Mesenchymal stem cell (in vitro differentiated cells and primary cell): ENCODE results near the gene NUP98.

Experiments used
- DNase-seq: peaks from one replicate; pipeline ENCODE4 v3.0.0-alpha.2; 2013
- H2AFZ ChIP-seq: one replicate; pipeline ENCODE4 v1.6.1; 2013; ENCODE audit warnings: low read depth, mild to moderate bottlenecking, control low read depth, inconsistent platforms, low read length, moderate library complexity
- H2AK5ac ChIP-seq: 2 replicates; pipeline ENCODE4 v1.6.1; 2013; ENCODE audit warnings: low read length, moderate library complexity, mild to moderate bottlenecking, inconsistent platforms; ENCODE audit not compliant: severe bottlenecking
- H2BK120ac ChIP-seq: one replicate; pipeline ENCODE4 v1.6.1; 2013; ENCODE audit warnings: low read depth, mild to moderate bottlenecking, inconsistent platforms, low read length, moderate library complexity
- H2BK12ac ChIP-seq, 2 experiments: one replicate each; pipeline ENCODE4 v1.6.1; 2013; ENCODE audit warnings: inconsistent platforms in 2 of 2, low read length in 2 of 2, mild to moderate bottlenecking in 2 of 2, moderate library complexity in 2 of 2, control low read depth in 1 of 2
- H2BK15ac ChIP-seq: one replicate; pipeline ENCODE4 v1.6.1; 2013; ENCODE audit warnings: mild to moderate bottlenecking, low read depth, inconsistent platforms; ENCODE audit not compliant: poor library complexity, severe bottlenecking
- H2BK5ac ChIP-seq: 2 replicates; pipeline ENCODE4 v1.6.1; 2013; ENCODE audit warnings: low read depth, mild to moderate bottlenecking, low read length, control low read depth, inconsistent platforms; ENCODE audit not compliant: poor library complexity, severe bottlenecking
- H3K14ac ChIP-seq, 2 experiments: one replicate each; pipeline ENCODE4 v1.6.1; 2013; ENCODE audit warnings: inconsistent platforms in 2 of 2, low read length in 2 of 2, control low read depth in 1 of 2, mild to moderate bottlenecking in 1 of 2, moderate library complexity in 1 of 2
- H3K18ac ChIP-seq, 2 experiments: one replicate each; pipeline ENCODE4 v1.6.1; 2013; ENCODE audit warnings: inconsistent platforms in 2 of 2, low read length in 2 of 2, control low read depth in 1 of 2, low read depth in 1 of 2, mild to moderate bottlenecking in 1 of 2
- H3K23ac ChIP-seq, 2 experiments: one replicate each; pipeline ENCODE4 v1.6.1; 2013; ENCODE audit warnings: inconsistent platforms in 2 of 2, low read length in 2 of 2, mild to moderate bottlenecking in 2 of 2, moderate library complexity in 2 of 2, control low read depth in 1 of 2
- H3K27ac ChIP-seq: 2 replicates; pipeline ENCODE4 v1.5.1; 2013; ENCODE audit warnings: mild to moderate bottlenecking, moderate library complexity, low read length, control low read depth, inconsistent platforms; ENCODE audit not compliant: poor library complexity, severe bottlenecking
- H3K27me3 ChIP-seq, 2 experiments: 2 replicates each; pipeline versions ENCODE4 v1.6.1 to v1.7.0; 2013; ENCODE audit warnings: low read length in 2 of 2, mild to moderate bottlenecking in 2 of 2, moderate library complexity in 2 of 2, control low read depth in 1 of 2, inconsistent platforms in 1 of 2; ENCODE audit not compliant: control insufficient read depth in 1 of 2, insufficient read depth in 1 of 2
- H3K36me3 ChIP-seq, 2 experiments: 2 replicates each; pipeline versions ENCODE4 v1.6.1 to v1.7.0; 2013; ENCODE audit warnings: low read length in 2 of 2, control low read depth in 1 of 2, inconsistent platforms in 1 of 2, low read depth in 1 of 2, mild to moderate bottlenecking in 1 of 2; ENCODE audit not compliant: insufficient read depth in 2 of 2, control insufficient read depth in 1 of 2
- H3K4ac ChIP-seq, 2 experiments: one replicate each; pipeline ENCODE4 v1.6.1; 2013; ENCODE audit warnings: inconsistent platforms in 2 of 2, low read length in 2 of 2, mild to moderate bottlenecking in 2 of 2, moderate library complexity in 2 of 2, control low read depth in 1 of 2, low read depth in 1 of 2
- H3K4me1 ChIP-seq: 2 replicates; pipeline ENCODE4 v1.6.1; 2013; ENCODE audit warnings: low read depth, low read length, control low read depth; ENCODE audit not compliant: control insufficient read depth, insufficient read depth
- H3K4me2 ChIP-seq: 2 replicates; pipeline ENCODE4 v1.6.1; 2013; ENCODE audit warnings: low read length, mild to moderate bottlenecking, inconsistent platforms; ENCODE audit not compliant: poor library complexity, severe bottlenecking
- H3K4me3 ChIP-seq, 2 experiments: 2 replicates each; pipeline versions ENCODE4 v1.5.1 to v1.7.0; 2013; ENCODE audit warnings: low read length in 2 of 2, mild to moderate bottlenecking in 2 of 2, control low read depth in 1 of 2, low read depth in 1 of 2; ENCODE audit not compliant: insufficient read depth in 1 of 2
- H3K79me1 ChIP-seq: replicated peaks from 2 replicates; pipeline ENCODE4 v1.6.1; 2013; ENCODE audit warnings: mild to moderate bottlenecking, control low read depth, low read length, inconsistent platforms; ENCODE audit not compliant: poor library complexity, severe bottlenecking
- H3K9ac ChIP-seq: 2 replicates; pipeline ENCODE4 v1.7.0; 2013; ENCODE audit warnings: mild to moderate bottlenecking, low read length, moderate library complexity
- H3K9me3 ChIP-seq: 2 replicates; pipeline ENCODE4 v1.7.0; 2013; ENCODE audit warnings: mild to moderate bottlenecking, low read length; ENCODE audit not compliant: control insufficient read depth
- H4K8ac ChIP-seq: one replicate; pipeline ENCODE4 v1.6.1; 2013; ENCODE audit warnings: inconsistent platforms, mild to moderate bottlenecking, low read length, moderate library complexity
- H4K91ac ChIP-seq: one replicate; pipeline ENCODE4 v1.6.1; 2013; ENCODE audit warnings: mild to moderate bottlenecking, low read length, inconsistent platforms
- WGBS: methylation state at CpG from one replicate; pipeline ENCODE4 v1.1.7; 2013; ENCODE audit warnings: mixed read lengths; 5-methylcytosine and 5-hydroxymethylcytosine counted together

The NUP98 gene

GRCh38 chr11:3700910-3701309, 96.4 kb downstream of the NUP98 start:
- WGBS: 100% methylated on average over 1 of the region's 2 CpGs
- H2BK5ac ChIP-seq: no peak overlapping the region

GRCh38 chr11:3700410-3700809, 96.9 kb downstream of the NUP98 start:
- no peak overlapping the region for H2BK12ac ChIP-seq
- H3K27ac ChIP-seq: no peak overlapping the region
- no peak overlapping the region for H3K18ac ChIP-seq
- DNase-seq: no peak
- no peak overlapping the region for H2BK5ac ChIP-seq
- H3K4me2 ChIP-seq: no peak overlapping the region
- H4K8ac ChIP-seq: no peak overlapping the region
- H2BK15ac ChIP-seq: no peak overlapping the region
- H3K27me3 ChIP-seq: no peaks in the 10 kb centered on the region
- peaks cover 2% of the 10 kb centered on the region for H3K4me1 ChIP-seq
- H2AK5ac ChIP-seq: no peak overlapping the region
- no peak overlapping the region for H3K4ac ChIP-seq
- H4K91ac ChIP-seq: no peak overlapping the region
- no peak overlapping the region for H2BK120ac ChIP-seq
- WGBS: 100% methylated on average over 2 of the region's 2 CpGs
- H3K9me3 ChIP-seq: no peaks in the 10 kb centered on the region
- no peak overlapping the region for H2AFZ ChIP-seq
- H3K9ac ChIP-seq: no peak overlapping the region
- no peak overlapping the region for H3K4me3 ChIP-seq
- H3K23ac ChIP-seq: no peak overlapping the region
- peaks cover 16% of the 10 kb centered on the region for H3K79me1 ChIP-seq
- peaks cover 44 to 96% of the 10 kb centered on the region in 2 experiments for H3K36me3 ChIP-seq
- H3K14ac ChIP-seq: no peak overlapping the region

More at GRCh38 chr11:3700910-3701309, 96.4 kb downstream of the NUP98 start:
- Histone ChIP-seq H2AFZ (no peak overlapping the region), H3K4me3 (no peak overlapping the region), H3K23ac (no peak overlapping the region), H3K79me1 (peaks cover 14% of the 10 kb centered on the region), H3K27ac (no peak overlapping the region), H2BK120ac (no peak overlapping the region), H3K14ac (no peak overlapping the region), H3K4me1 (peaks cover 2% of the 10 kb centered on the region), H3K18ac (no peak overlapping the region), H4K8ac (no peak overlapping the region), H3K9me3 (no peaks in the 10 kb centered on the region), H2BK12ac (no peak overlapping the region), H3K9ac (no peak overlapping the region), H3K27me3 (no peaks in the 10 kb centered on the region), H3K36me3 (peaks cover 44 to 94% of the 10 kb centered on the region in 2 experiments), H2AK5ac (no peak overlapping the region), H4K91ac (no peak overlapping the region), H3K4me2 (no peak overlapping the region), H2BK15ac (no peak overlapping the region), H3K4ac (no peak overlapping the region)
- no peak for DNase-seq

GRCh38 chr11:3686751-3687150, 110.6 kb downstream of the NUP98 start:
- Histone ChIP-seq H2BK12ac (no peak overlapping the region), H3K14ac (no peak overlapping the region), H3K23ac (no peak overlapping the region), H2BK5ac (no peak overlapping the region), H3K27ac (no peak overlapping the region), H4K8ac (no peak overlapping the region), H3K36me3 (peaks cover 50 to 82% of the 10 kb centered on the region in 2 experiments), H2BK15ac (no peak overlapping the region), H3K27me3 (no peaks in the 10 kb centered on the region), H2AK5ac (no peak overlapping the region), H2AFZ (no peak overlapping the region), H3K9me3 (no peaks in the 10 kb centered on the region), H2BK120ac (no peak overlapping the region), H3K79me1 (peaks cover 17% of the 10 kb centered on the region), H3K18ac (no peak overlapping the region), H3K9ac (no peak overlapping the region), H3K4me1 (no peaks in the 10 kb centered on the region), H3K4me2 (no peak overlapping the region), H4K91ac (no peak overlapping the region), H3K4me3 (no peak overlapping the region), H3K4ac (no peak overlapping the region)
- DNase-seq: no peak
- WGBS: 100% methylated on average over 1 of the region's 4 CpGs

GRCh38 chr11:3685923-3686322, 111.4 kb downstream of the NUP98 start:
- H3K14ac ChIP-seq: no peak overlapping the region
- H3K36me3 ChIP-seq: peaks cover 45 to 82% of the 10 kb centered on the region in 2 experiments
- H2BK15ac ChIP-seq: no peak overlapping the region
- no peak overlapping the region for H3K27ac ChIP-seq
- H3K79me1 ChIP-seq: peaks cover 16% of the 10 kb centered on the region
- H2AK5ac ChIP-seq: no peak overlapping the region
- no peak overlapping the region for H2BK120ac ChIP-seq
- no peak overlapping the region for H3K23ac ChIP-seq
- no peak overlapping the region for H3K9ac ChIP-seq
- H3K18ac ChIP-seq: no peak overlapping the region
- no peak overlapping the region for H3K4me2 ChIP-seq
- no peak for DNase-seq
- H4K91ac ChIP-seq: no peak overlapping the region
- H3K4me3 ChIP-seq: no peak overlapping the region
- no peak overlapping the region for H2BK5ac ChIP-seq
- no peaks in the 10 kb centered on the region for H3K4me1 ChIP-seq
- no peak overlapping the region for H2BK12ac ChIP-seq
- H3K9me3 ChIP-seq: no peaks in the 10 kb centered on the region
- H3K4ac ChIP-seq: no peak overlapping the region
- H3K27me3 ChIP-seq: no peaks in the 10 kb centered on the region
- no peak overlapping the region for H4K8ac ChIP-seq
- no peak overlapping the region for H2AFZ ChIP-seq
- 92% methylated on average over 6 of the region's 7 CpGs for WGBS
